ENCODE measurements around the gene POU2AF3.

DNA sequence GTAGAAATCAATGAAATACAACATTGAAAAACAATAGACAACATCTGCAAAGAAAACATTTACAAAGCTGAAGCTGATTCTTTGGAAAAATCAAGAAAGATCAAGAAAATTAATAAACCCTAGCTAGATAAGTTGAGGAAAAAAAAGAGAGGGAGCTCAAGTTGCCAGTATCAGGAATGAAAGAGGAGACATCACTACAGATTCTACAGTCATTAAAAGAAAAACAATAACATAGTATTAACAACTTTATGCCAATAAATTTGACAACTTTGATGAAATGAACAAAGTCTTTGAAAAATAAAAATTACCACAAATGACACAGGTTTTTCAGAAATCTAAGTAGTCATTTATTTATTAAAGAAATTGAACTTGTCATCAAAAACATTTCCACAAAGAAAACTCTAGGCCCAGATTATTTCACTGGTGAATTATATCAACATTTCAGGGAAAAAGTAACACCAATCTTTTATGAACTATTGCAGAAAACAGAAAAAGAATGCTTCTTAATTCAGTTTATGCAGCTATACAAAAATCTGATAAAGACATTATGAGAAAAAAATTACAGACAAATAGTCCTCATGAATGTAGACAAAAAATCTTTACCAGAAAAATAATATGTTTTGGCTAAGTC lies 41.5 kb downstream of the POU2AF3 start:
- TF ChIP-seq, protein P1, sequence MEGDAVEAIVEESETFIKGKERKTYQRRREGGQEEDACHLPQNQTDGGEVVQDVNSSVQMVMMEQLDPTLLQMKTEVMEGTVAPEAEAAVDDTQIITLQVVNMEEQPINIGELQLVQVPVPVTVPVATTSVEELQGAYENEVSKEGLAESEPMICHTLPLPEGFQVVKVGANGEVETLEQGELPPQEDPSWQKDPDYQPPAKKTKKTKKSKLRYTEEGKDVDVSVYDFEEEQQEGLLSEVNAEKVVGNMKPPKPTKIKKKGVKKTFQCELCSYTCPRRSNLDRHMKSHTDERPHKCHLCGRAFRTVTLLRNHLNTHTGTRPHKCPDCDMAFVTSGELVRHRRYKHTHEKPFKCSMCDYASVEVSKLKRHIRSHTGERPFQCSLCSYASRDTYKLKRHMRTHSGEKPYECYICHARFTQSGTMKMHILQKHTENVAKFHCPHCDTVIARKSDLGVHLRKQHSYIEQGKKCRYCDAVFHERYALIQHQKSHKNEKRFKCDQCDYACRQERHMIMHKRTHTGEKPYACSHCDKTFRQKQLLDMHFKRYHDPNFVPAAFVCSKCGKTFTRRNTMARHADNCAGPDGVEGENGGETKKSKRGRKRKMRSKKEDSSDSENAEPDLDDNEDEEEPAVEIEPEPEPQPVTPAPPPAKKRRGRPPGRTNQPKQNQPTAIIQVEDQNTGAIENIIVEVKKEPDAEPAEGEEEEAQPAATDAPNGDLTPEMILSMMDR (IDR thresholded peaks at IDR 0.05) = no peak
- no peak for TF ChIP-seq POLR2A (IDR thresholded peaks at IDR 0.05)
